H9 (cell line): ENCODE data around the gene TRMT61A. TPM values are rescaled to one million over a fixed set of nuclear protein-coding genes. Genes with fewer than 3 reads are reported as not detected.

ENCODE experiments used
- DNase-seq: peaks from one replicate; pipeline ENCODE4 v3.0.0-alpha.2; 2017
- H2AFZ ChIP-seq: one replicate; pipeline ENCODE4 v1.6.1; 2013; ENCODE audit warnings: mild to moderate bottlenecking, low read length, control low read depth, moderate library complexity
- H2AK5ac ChIP-seq: 2 replicates; pipeline ENCODE4 v1.6.1; 2013; ENCODE audit warnings: low read length, control low read depth, mixed read lengths; ENCODE audit not compliant: insufficient read length
- H2BK120ac ChIP-seq: one replicate; pipeline ENCODE4 v1.6.1; 2013; ENCODE audit warnings: low read depth, mild to moderate bottlenecking, low read length, control low read depth, inconsistent platforms; ENCODE audit not compliant: poor library complexity, severe bottlenecking
- H2BK12ac ChIP-seq: 2 replicates; pipeline ENCODE4 v1.6.1; 2013; ENCODE audit warnings: low read length, control low read depth, mixed read lengths, low read depth; ENCODE audit not compliant: insufficient read length
- H2BK15ac ChIP-seq: 2 replicates; pipeline ENCODE4 v1.6.1; 2013; ENCODE audit warnings: low read depth, low read length, control low read depth
- H2BK20ac ChIP-seq: one replicate; pipeline ENCODE4 v1.6.1; 2013; ENCODE audit warnings: low read depth, mild to moderate bottlenecking, low read length, control low read depth, inconsistent platforms; ENCODE audit not compliant: poor library complexity, severe bottlenecking
- H2BK5ac ChIP-seq: 2 replicates; pipeline ENCODE4 v1.6.1; 2013; ENCODE audit warnings: low read length, control low read depth, mixed read lengths; ENCODE audit not compliant: insufficient read length
- H3K14ac ChIP-seq: 2 replicates; pipeline ENCODE4 v1.6.1; 2013; ENCODE audit warnings: low read length, control low read depth; ENCODE audit not compliant: insufficient read depth
- H3K18ac ChIP-seq: 2 replicates; pipeline ENCODE4 v1.6.1; 2013; ENCODE audit warnings: low read depth, mild to moderate bottlenecking, mixed read lengths, low read length, control low read depth; ENCODE audit not compliant: insufficient read length
- H3K23ac ChIP-seq: 2 replicates; pipeline ENCODE4 v1.6.1; 2013; ENCODE audit warnings: low read length, control low read depth, mixed read lengths, low read depth; ENCODE audit not compliant: insufficient read length
- H3K23me2 ChIP-seq: 2 replicates; pipeline ENCODE4 v1.6.1; 2013; ENCODE audit warnings: low read depth, mild to moderate bottlenecking, mixed read lengths, low read length, control low read depth; ENCODE audit not compliant: insufficient read length, poor library complexity, severe bottlenecking
- H3K27ac ChIP-seq: 2 replicates; pipeline ENCODE4 v1.5.1; 2013; ENCODE audit warnings: low read length, control low read depth, mixed read lengths, low read depth; ENCODE audit not compliant: insufficient read length
- H3K27me3 ChIP-seq: 2 replicates; pipeline ENCODE4 v1.6.1; 2013; ENCODE audit warnings: low read length, control low read depth, inconsistent platforms; ENCODE audit not compliant: insufficient read depth
- H3K4ac ChIP-seq: 2 replicates; pipeline ENCODE4 v1.6.1; 2013; ENCODE audit warnings: low read depth, mild to moderate bottlenecking, control low read depth, inconsistent platforms, low read length, moderate library complexity
- H3K4me1 ChIP-seq: 2 replicates; pipeline ENCODE4 v1.6.1; 2013; ENCODE audit warnings: low read length, control low read depth, inconsistent platforms; ENCODE audit not compliant: insufficient read depth
- H3K4me2 ChIP-seq: 2 replicates; pipeline ENCODE4 v1.6.1; 2013; ENCODE audit warnings: low read length, control low read depth, mixed read lengths; ENCODE audit not compliant: insufficient read length, insufficient read depth
- H3K56ac ChIP-seq: 2 replicates; pipeline ENCODE4 v1.6.1; 2013; ENCODE audit warnings: low read depth, mild to moderate bottlenecking, mixed read lengths, low read length, control low read depth; ENCODE audit not compliant: insufficient read length
- H3K79me1 ChIP-seq: 2 replicates; pipeline ENCODE4 v1.6.1; 2013; ENCODE audit warnings: low read depth, mild to moderate bottlenecking, moderate library complexity, low read length, control low read depth, inconsistent platforms; ENCODE audit not compliant: insufficient read depth, poor library complexity, severe bottlenecking
- H3K79me2 ChIP-seq: 2 replicates; pipeline ENCODE4 v1.6.1; 2013; ENCODE audit warnings: low read length, control low read depth, inconsistent platforms; ENCODE audit not compliant: insufficient read depth
- H3K9ac ChIP-seq: 2 replicates; pipeline ENCODE4 v1.6.1; 2013; ENCODE audit warnings: low read length, control low read depth, mixed read lengths; ENCODE audit not compliant: insufficient read length; ENCODE audit errors: extremely low read depth
- H3K9me3 ChIP-seq: one replicate; pipeline ENCODE4 v1.6.1; 2013; ENCODE audit warnings: low read depth, low read length, inconsistent platforms; ENCODE audit not compliant: control insufficient read depth
- H3T11ph ChIP-seq: one replicate; pipeline ENCODE4 v1.6.1; 2013; ENCODE audit warnings: mild to moderate bottlenecking, low read length, control low read depth, inconsistent platforms
- H4K20me1 ChIP-seq: one replicate; pipeline ENCODE4 v1.6.1; 2013; ENCODE audit not compliant: control insufficient read depth, insufficient read length, insufficient read depth
- H4K5ac ChIP-seq: 2 replicates; pipeline ENCODE4 v1.6.1; 2013; ENCODE audit warnings: low read depth, mild to moderate bottlenecking, mixed read lengths, low read length, control low read depth; ENCODE audit not compliant: insufficient read length
- H4K8ac ChIP-seq: replicated peaks from 2 replicates; pipeline ENCODE4 v1.6.1; 2013; ENCODE audit warnings: low read length, control low read depth, mixed read lengths, low read depth; ENCODE audit not compliant: insufficient read length
- H4K91ac ChIP-seq: 2 replicates; pipeline ENCODE4 v1.6.1; 2013; ENCODE audit warnings: low read depth, mild to moderate bottlenecking, moderate library complexity, mixed read lengths, low read length, control low read depth; ENCODE audit not compliant: insufficient read length
- H3K27ac Mint-ChIP-seq, 3 experiments: 2 replicates in 2 of 3; 3 replicates in 1 of 3; pipeline ENCODE4 v1.8.0; 2020 to 2021; ENCODE audit warnings: mixed read lengths in 3 of 3, mild to moderate bottlenecking in 1 of 3, moderate library complexity in 1 of 3
- H3K27me3 Mint-ChIP-seq: 2 replicates; pipeline ENCODE4 v1.8.0; 2021; ENCODE audit warnings: low read depth, mild to moderate bottlenecking, moderate library complexity, mixed read lengths
- H3K36me3 Mint-ChIP-seq, 3 experiments: 2 replicates in 2 of 3; 3 replicates in 1 of 3; pipeline ENCODE4 v1.8.0; 2020 to 2021; ENCODE audit warnings: low read depth in 3 of 3, mixed read lengths in 3 of 3; ENCODE audit not compliant: insufficient read depth in 1 of 3
- H3K4me1 Mint-ChIP-seq, 2 experiments: 2 replicates each; pipeline ENCODE4 v1.8.0; 2020; ENCODE audit warnings: mixed read lengths in 2 of 2
- H3K4me3 Mint-ChIP-seq, 2 experiments: 2 replicates in 1 of 2; 3 replicates in 1 of 2; pipeline ENCODE4 v1.8.0; 2020 to 2021; ENCODE audit warnings: mild to moderate bottlenecking in 2 of 2, mixed read lengths in 2 of 2, moderate library complexity in 1 of 2
- H3K9me3 Mint-ChIP-seq, 2 experiments: 2 replicates in 1 of 2; 3 replicates in 1 of 2; pipeline ENCODE4 v1.8.0; 2020; ENCODE audit warnings: mild to moderate bottlenecking in 2 of 2, mixed read lengths in 2 of 2, moderate library complexity in 1 of 2
- CTCF ChIP-seq: fragments of 200-600 bp; sonication (generic); conservative IDR thresholded peaks from 3 replicates; pipeline ENCODE4 v1.8.0; 2021; ENCODE audit warnings: antibody characterized with exemption, mild to moderate bottlenecking
- WGBS: extraction: QIAGEN DNeasy Blood & Tissue Kit; methylation state at CpG from one replicate; pipeline ENCODE4 v1.1.7; 2013; ENCODE audit warnings: missing lambda C conversion rate, low lambda C conversion rate, mixed read lengths; ENCODE audit not compliant: insufficient read length; ENCODE audit errors: extremely low coverage; 5-methylcytosine and 5-hydroxymethylcytosine counted together
- total RNA-seq: library from RNA; stranded (reverse); gene quantifications from 2 replicates; pipeline ENCODE4 v1.2.1, GENCODE V29; 2021

Gene TRMT61A
- total RNA-seq, 1 experiment from 2014 or later, result 21.9 TPM

GRCh38 chr14:103519043-103519836 lies 9.8 kb upstream of the TRMT61A start:
- H3K23ac ChIP-seq, result no peak overlapping the region
- no peak overlapping the region for H2AK5ac ChIP-seq
- no peak overlapping the region for H3K4me2 ChIP-seq
- H3K14ac ChIP-seq, result no peak overlapping the region
- H3K23me2 ChIP-seq, result peaks cover 12% of the 10 kb centered on the region
- H3K27me3 ChIP-seq, result peaks cover 7% of the 10 kb centered on the region; the same call in 1 of the 2 replicates
- H3K9me3 ChIP-seq, result no peaks in the 10 kb centered on the region
- H3K4me1 ChIP-seq, result no peaks in the 10 kb centered on the region
- no CpG with 5 or more reads among the region's 13 CpGs for WGBS
- no peak overlapping the region for H4K8ac ChIP-seq
- peak overlapping the region; percentile 42 to 68 for H3K4me3 Mint-ChIP-seq
- H3K27me3 Mint-ChIP-seq, result peaks cover 11% of the 10 kb centered on the region
- no peak overlapping the region for H2AFZ ChIP-seq
- no peak overlapping the region for H3K56ac ChIP-seq
- H2BK5ac ChIP-seq, result no peak overlapping the region
- H4K91ac ChIP-seq, result no peak overlapping the region
- no peaks in the 10 kb centered on the region for H3K79me1 ChIP-seq
- no peak overlapping the region for H4K5ac ChIP-seq
- no peak overlapping the region for H3T11ph ChIP-seq
- H3K27ac Mint-ChIP-seq, result peak overlapping the region in 2 of 3 experiments; percentile 44 to 91; a peak in 4 of 7 replicates
- no peak overlapping the region for H3K18ac ChIP-seq
- no peak overlapping the region for H3K4ac ChIP-seq
- H3K9me3 Mint-ChIP-seq, result peaks cover 4 to 5% of the 10 kb centered on the region in 2 experiments; a peak in 3 of 5 replicates
- TF ChIP-seq CTCF, result no peak
- DNase-seq, result no peak
- H3K36me3 Mint-ChIP-seq, result peaks cover 10 to 15% (median 13%) of the 10 kb centered on the region in 3 experiments
- no peaks in the 10 kb centered on the region for H3K79me2 ChIP-seq
- no peak overlapping the region for H3K27ac ChIP-seq
- no peak overlapping the region for H2BK120ac ChIP-seq
- H4K20me1 ChIP-seq, result peaks cover 3% of the 10 kb centered on the region
- peaks cover 17 to 36% of the 10 kb centered on the region in 2 experiments for H3K4me1 Mint-ChIP-seq
- no peak overlapping the region for H2BK12ac ChIP-seq
- no peak overlapping the region for H2BK15ac ChIP-seq
- H2BK20ac ChIP-seq, result no peak overlapping the region
- H3K9ac ChIP-seq, result no peak overlapping the region
